IMR-90 (cell line): ENCODE results near the gene PI16. TPM values are rescaled to one million over a fixed set of nuclear protein-coding genes. Genes with fewer than 3 reads are reported as not detected.

ENCODE experiments used
- ATAC-seq: fragments of 200-7000 bp; cut with Tn5 transposase; 2 replicates; pipeline ENCODE4 v1.9.1; 2020; ENCODE audit warnings: low read depth, mild to moderate bottlenecking, moderate library complexity
- BruUV-seq: library from RNA; stranded (reverse); fragments of 400-500 nt; replicated peaks from 2 replicates; lab custom pipeline; 2021; lab: Mats Ljungman, UMichigan
- CTCF ChIA-PET: fragments of 300-600 bp; formaldehyde crosslinking; extraction: SDS; loops from one replicate; lab custom pipeline; 2021; ENCODE audit warnings: antibody characterized with exemption; lab: Yijun Ruan, JAX
- POLR2A ChIA-PET: fragments of 300-600 bp; sonication (Branson Sonifier 250); formaldehyde crosslinking; loops from one replicate; lab custom pipeline; 2022; ENCODE audit warnings: antibody characterized with exemption; ENCODE audit not compliant: unreplicated experiment; lab: Charles Lee
- DNase-seq: peaks from one replicate; pipeline ENCODE4 v3.0.0; 2013
- H2AFZ ChIP-seq: replicated peaks from 2 replicates; pipeline ENCODE3; 2013; ENCODE audit warnings: low read length, mild to moderate bottlenecking; ENCODE audit not compliant: poor library complexity
- H2AK5ac ChIP-seq: 2 replicates; pipeline ENCODE4 v1.6.1; 2013; ENCODE audit warnings: low read depth, low read length, inconsistent platforms
- H2AK9ac ChIP-seq: replicated peaks from 2 replicates; pipeline ENCODE3; 2013; ENCODE audit warnings: mild to moderate bottlenecking, low read depth, low read length, moderate library complexity; ENCODE audit not compliant: poor library complexity
- H2BK120ac ChIP-seq: 2 replicates; pipeline ENCODE4 v1.6.1; 2013; ENCODE audit warnings: low read depth, low read length, inconsistent platforms
- H2BK15ac ChIP-seq: 3 replicates; pipeline ENCODE4 v1.6.1; 2013; ENCODE audit warnings: low read depth, low read length, inconsistent platforms
- H2BK20ac ChIP-seq: 2 replicates; pipeline ENCODE4 v1.6.1; 2013; ENCODE audit warnings: low read depth, mild to moderate bottlenecking, inconsistent platforms, low read length, moderate library complexity
- H2BK5ac ChIP-seq: 2 replicates; pipeline ENCODE4 v1.6.1; 2013; ENCODE audit warnings: mild to moderate bottlenecking, low read depth, low read length, inconsistent platforms; ENCODE audit not compliant: poor library complexity, severe bottlenecking
- H3K14ac ChIP-seq: replicated peaks from 2 replicates; pipeline ENCODE4 v1.6.1; 2013; ENCODE audit warnings: low read depth, low read length, inconsistent platforms
- H3K18ac ChIP-seq: 2 replicates; pipeline ENCODE4 v1.6.1; 2013; ENCODE audit warnings: low read depth, low read length, control low read depth
- H3K23ac ChIP-seq: 2 replicates; pipeline ENCODE4 v1.6.1; 2013; ENCODE audit warnings: low read depth, low read length, inconsistent platforms
- H3K27ac ChIP-seq: 2 replicates; pipeline ENCODE4 v1.5.1; 2013; ENCODE audit warnings: mild to moderate bottlenecking, control low read depth, low read length; ENCODE audit not compliant: insufficient read depth
- H3K27me3 ChIP-seq: 2 replicates; pipeline ENCODE4 v1.6.1; 2013; ENCODE audit warnings: low read length; ENCODE audit not compliant: control insufficient read depth, insufficient read depth
- H3K36me3 ChIP-seq: 2 replicates; pipeline ENCODE4 v1.6.1; 2013; ENCODE audit warnings: low read length, mixed read lengths; ENCODE audit not compliant: control insufficient read depth, insufficient read depth
- H3K4ac ChIP-seq: 2 replicates; pipeline ENCODE4 v1.6.1; 2013; ENCODE audit warnings: low read depth, low read length, inconsistent platforms
- H3K4me1 ChIP-seq: 2 replicates; pipeline ENCODE4 v1.6.1; 2013; ENCODE audit warnings: low read length, mixed read lengths; ENCODE audit not compliant: control insufficient read depth, insufficient read depth
- H3K4me2 ChIP-seq: 2 replicates; pipeline ENCODE4 v1.6.1; 2013; ENCODE audit warnings: low read depth, mild to moderate bottlenecking, control low read depth, low read length, moderate library complexity
- H3K4me3 ChIP-seq: 2 replicates; pipeline ENCODE4 v1.5.1; 2013; ENCODE audit warnings: low read depth, mild to moderate bottlenecking, control low read depth, low read length, moderate library complexity; ENCODE audit not compliant: insufficient read depth
- H3K56ac ChIP-seq: 2 replicates; pipeline ENCODE4 v1.6.1; 2013; ENCODE audit warnings: low read length, inconsistent platforms; ENCODE audit not compliant: insufficient read depth; ENCODE audit errors: extremely low read depth
- H3K79me1 ChIP-seq, 2 experiments: 2 replicates each; pipeline ENCODE4 v1.6.1; 2013; ENCODE audit warnings: low read length in 2 of 2, inconsistent platforms in 1 of 2, low read depth in 1 of 2
- H3K9ac ChIP-seq: 2 replicates; pipeline ENCODE4 v1.6.1; 2013; ENCODE audit warnings: low read depth, low read length, control low read depth
- H3K9me1 ChIP-seq: 2 replicates; pipeline ENCODE4 v1.6.1; 2013; ENCODE audit warnings: low read length, inconsistent platforms; ENCODE audit not compliant: insufficient read depth
- H3K9me3 ChIP-seq: 2 replicates; pipeline ENCODE4 v1.6.1; 2013; ENCODE audit warnings: low read length; ENCODE audit not compliant: control insufficient read depth, insufficient read depth
- H4K20me1 ChIP-seq: 2 replicates; pipeline ENCODE4 v1.6.1; 2013; ENCODE audit warnings: low read length, inconsistent platforms; ENCODE audit not compliant: insufficient read depth
- H4K5ac ChIP-seq: 2 replicates; pipeline ENCODE4 v1.6.1; 2013; ENCODE audit warnings: mild to moderate bottlenecking, low read depth, low read length, control low read depth
- H4K8ac ChIP-seq, 2 experiments: 2 replicates each; pipeline ENCODE4 v1.6.1; 2013; ENCODE audit warnings: low read depth in 2 of 2, low read length in 2 of 2, control low read depth in 1 of 2, inconsistent platforms in 1 of 2
- H4K91ac ChIP-seq: 2 replicates; pipeline ENCODE4 v1.6.1; 2013; ENCODE audit warnings: low read depth, low read length, inconsistent platforms; ENCODE audit not compliant: insufficient read depth
- CEBPB ChIP-seq: IDR thresholded peaks from 2 replicates; pipeline ENCODE4 v1.6.1; 2012; ENCODE audit warnings: low read depth, low read length, improper control_type of control experiment
- CHD1 ChIP-seq: IDR thresholded peaks from 2 replicates; pipeline ENCODE4 v1.6.1; 2012; ENCODE audit warnings: low read depth, low read length, improper control_type of control experiment
- CTCF ChIP-seq: conservative IDR thresholded peaks from 2 replicates; pipeline ENCODE4 v1.5.1; 2012; ENCODE audit warnings: mild to moderate bottlenecking, low read depth, low read length, improper control_type of control experiment
- ELK1 ChIP-seq: fragments of 150-350 bp; IDR thresholded peaks from 2 replicates; pipeline ENCODE4 v1.6.1; 2016; ENCODE audit warnings: low read depth, mild to moderate bottlenecking, low read length, moderate library complexity, borderline replicate concordance
- FOS ChIP-seq: fragments of 150-350 bp; IDR thresholded peaks from 2 replicates; pipeline ENCODE4 v1.6.1; 2016; ENCODE audit warnings: low read depth, low read length
- MAFK ChIP-seq: IDR thresholded peaks from 2 replicates; pipeline ENCODE4 v1.6.1; 2012; ENCODE audit warnings: low read depth, low read length, improper control_type of control experiment
- MAZ ChIP-seq: IDR thresholded peaks from 2 replicates; pipeline ENCODE4 v1.6.1; 2012; ENCODE audit warnings: low read depth, mild to moderate bottlenecking, low read length, improper control_type of control experiment, moderate library complexity, borderline replicate concordance
- MXI1 ChIP-seq: IDR thresholded peaks from 2 replicates; pipeline ENCODE4 v1.6.1; 2012; ENCODE audit warnings: low read depth, mild to moderate bottlenecking, low read length, moderate library complexity, borderline replicate concordance
- NFE2L2 ChIP-seq: fragments of 150-350 bp; IDR thresholded peaks from 2 replicates; pipeline ENCODE4 v1.6.1; 2016; ENCODE audit warnings: low read depth, mild to moderate bottlenecking, low read length
- RAD21 ChIP-seq: IDR thresholded peaks from 2 replicates; pipeline ENCODE4 v1.6.1; 2012; ENCODE audit warnings: low read length, improper control_type of control experiment
- RCOR1 ChIP-seq: IDR thresholded peaks from 2 replicates; pipeline ENCODE4 v1.6.1; 2012; ENCODE audit warnings: mild to moderate bottlenecking, low read length, improper control_type of control experiment; ENCODE audit not compliant: insufficient replicate concordance
- RFX5 ChIP-seq: IDR thresholded peaks from 2 replicates; pipeline ENCODE4 v1.8.0; 2012; ENCODE audit warnings: low read depth, mild to moderate bottlenecking, low read length, moderate library complexity
- SMC3 ChIP-seq: fragments of 150-350 bp; IDR thresholded peaks from 2 replicates; pipeline ENCODE4 v1.6.1; 2016; ENCODE audit warnings: low read depth, mild to moderate bottlenecking, antibody characterized with exemption, low read length, moderate library complexity
- USF2 ChIP-seq: fragments of 150-350 bp; IDR thresholded peaks from 2 replicates; pipeline ENCODE4 v1.6.1; 2017; ENCODE audit warnings: mild to moderate bottlenecking, antibody characterized with exemption, low read length, low read depth
- WGBS, 2 experiments: methylation state at CpG; one replicate each; pipeline versions ENCODE4 v1.1.5 to v1.1.7; 2013; ENCODE audit warnings: missing lambda C conversion rate in 2 of 2; ENCODE audit not compliant: insufficient read length in 1 of 2; ENCODE audit errors: extremely low coverage in 2 of 2; 5-methylcytosine and 5-hydroxymethylcytosine counted together
- dilution Hi-C: fragments of 300-500 bp; cut with HindIII; formaldehyde crosslinking; loops from one replicate; pipeline ENCODE4 v1.14.3; 2018; ENCODE audit warnings: low sequenced_read_pairs; ENCODE audit not compliant: unreplicated experiment
- in situ Hi-C: fragments of 300-500 bp; cut with MboI; formaldehyde crosslinking; loops from 3 replicates; pipeline ENCODE4 v1.14.3; 2019; ENCODE audit warnings: low sequenced_read_pairs, inconsistent platforms, mixed read lengths
- intact Hi-C: fragments of 100-400 bp; cut with micrococcal nuclease; formaldehyde crosslinking; loops from 2 replicates; pipeline ENCODE4 v1.10.0; 2022
- polyA plus RNA-seq, 3 experiments: library from polyadenylated mRNA; depleted of rRNA; stranded (reverse); fragments of >200 nt; gene quantifications; 2 replicates each; pipeline ENCODE4 v1.2.3, GENCODE V29; 2012; ENCODE audit warnings: low replicate concordance in 1 of 3
- total RNA-seq: library from RNA; depleted of rRNA; stranded (reverse); fragments of >200 nt; gene quantifications from 2 replicates; pipeline ENCODE4 v1.2.3, GENCODE V29; 2012

Gene PI16
- total and polyA plus RNA-seq, 2 of the 4 experiments (the other 2 are of a cell fraction) = 0.21 TPM; not detected in 1

GRCh38 chr6:36936824-36937223, 17.7 kb upstream of the PI16 start:
- H3K4me2 ChIP-seq = no peak overlapping the region
- H3K23ac ChIP-seq = no peak overlapping the region
- H4K20me1 ChIP-seq = no peaks in the 10 kb centered on the region
- no peak overlapping the region for H2AK9ac ChIP-seq
- peak overlapping the region; percentile 61 for H2BK120ac ChIP-seq
- H2BK5ac ChIP-seq = no peak overlapping the region
- no peak overlapping the region for H3K4me3 ChIP-seq
- intact Hi-C loops = no loop called here
- no peaks in the 10 kb centered on the region for H3K79me1 ChIP-seq
- CTCF ChIA-PET = no interaction called here
- WGBS, 2 experiments = no CpG with 5 or more reads among the region's 5 CpGs
- H3K9me1 ChIP-seq = 0 out of 2 replicates have a peak, but pooled peaks cover 9% of the 10 kb centered on the region
- H3K9ac ChIP-seq = no peak overlapping the region
- DNase-seq (no peak), ATAC-seq (no peak)
- H2AK5ac ChIP-seq = peak overlapping the region; percentile 74
- POLR2A ChIA-PET = interaction anchor here (1.1 kb wide), 1 partner anchor 49 kb away, joined by 4 read pairs; the partner anchor contains the start of gene MTCH1
- no peak overlapping the region for H4K5ac ChIP-seq
- H3K4me1 ChIP-seq = peaks cover 9% of the 10 kb centered on the region
- dilution Hi-C loops = no loop called here
- H3K27me3 ChIP-seq = no peaks in the 10 kb centered on the region
- H4K8ac ChIP-seq = 0 out of 4 replicates have a peak overlapping the region, but pooled peaks of 1 of the 2 experiments have one; percentile 5
- no peak overlapping the region for H3K56ac ChIP-seq
- H3K14ac ChIP-seq = peak overlapping the region; percentile 52
- no peak overlapping the region for H3K27ac ChIP-seq
- BruUV-seq = no TSS peak
- H2BK15ac ChIP-seq = peak overlapping the region; percentile 12; the same call in 1 of the 3 replicates
- TF ChIP-seq MXI1 = no peak
- TF ChIP-seq USF2 = no peak
- TF ChIP-seq MAFK = no peak
- no peak for TF ChIP-seq RCOR1
- no peak for TF ChIP-seq NFE2L2
- TF ChIP-seq CEBPB = no peak
- TF ChIP-seq CHD1 = no peak
- no peak for TF ChIP-seq RFX5
- no peak for TF ChIP-seq RAD21
- TF ChIP-seq CTCF = no peak
- no peak for TF ChIP-seq FOS
- TF ChIP-seq MAZ = no peak
- TF ChIP-seq ELK1 = no peak
- no peak for TF ChIP-seq SMC3
- peak overlapping the region; percentile 58; the same call in 1 of the 2 replicates for H3K18ac ChIP-seq
- H3K4ac ChIP-seq = peak overlapping the region; percentile 67
- no peak overlapping the region for H2AFZ ChIP-seq
- H3K36me3 ChIP-seq = no peaks in the 10 kb centered on the region
- H3K9me3 ChIP-seq = no peaks in the 10 kb centered on the region
- peak overlapping the region; percentile 74 for H2BK20ac ChIP-seq
- in situ Hi-C loops = no loop called here
- peak overlapping the region; percentile 51; the same call in 1 of the 2 replicates for H4K91ac ChIP-seq
